CMK (cell line): ENCODE results near the gene RBMX.
"Not testable (repeated sequence)": the region's sequence is repeated elsewhere in the genome, so short reads cannot be mapped to it uniquely, and the experiment has no call there.

ENCODE experiments used
- DNase-seq: peaks from one replicate; pipeline ENCODE4 v3.0.0-alpha.2; 2010; ENCODE audit warnings: low read depth

RBMX gene

GRCh38 chrX:136880452-136881013, at the start of gene RBMX:
RBMX (minus strand) TSS chrX:136880725; CDS start chrX:136879427, 1,298 bp downstream.
- DNase-seq = peak; percentile 83

GRCh38 chrX:136921438-136921837, 40.9 kb upstream of the RBMX start:
- not testable (repeated sequence) for DNase-seq

- no peak for DNase-seq
Measured at GRCh38 chrX:136920001-136920400, 39.5 kb upstream of the RBMX start.

GRCh38 chrX:136916827-136917226, 36.3 kb upstream of the RBMX start:
- no peak for DNase-seq

DNA sequence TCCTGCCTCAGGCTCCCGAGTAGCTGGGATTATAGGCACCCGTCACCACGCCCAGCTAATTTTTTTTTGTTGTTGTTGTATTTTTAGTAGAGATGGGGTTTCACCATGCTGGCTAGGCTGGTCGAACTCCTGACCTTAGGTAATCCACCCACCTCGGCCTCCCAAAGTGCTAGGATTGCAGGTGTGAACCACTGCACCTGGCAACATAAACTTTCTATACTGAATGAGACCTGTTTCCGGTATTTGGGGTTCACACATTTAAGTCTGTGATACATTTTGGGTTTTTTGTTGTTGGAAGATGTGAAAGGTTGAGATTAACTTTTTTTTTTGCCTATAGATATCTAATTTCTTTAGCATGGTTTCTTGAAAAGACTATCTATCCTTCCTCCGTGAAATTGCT, 31.1 kb upstream of the RBMX start:
- not testable (repeated sequence) for DNase-seq

DNA sequence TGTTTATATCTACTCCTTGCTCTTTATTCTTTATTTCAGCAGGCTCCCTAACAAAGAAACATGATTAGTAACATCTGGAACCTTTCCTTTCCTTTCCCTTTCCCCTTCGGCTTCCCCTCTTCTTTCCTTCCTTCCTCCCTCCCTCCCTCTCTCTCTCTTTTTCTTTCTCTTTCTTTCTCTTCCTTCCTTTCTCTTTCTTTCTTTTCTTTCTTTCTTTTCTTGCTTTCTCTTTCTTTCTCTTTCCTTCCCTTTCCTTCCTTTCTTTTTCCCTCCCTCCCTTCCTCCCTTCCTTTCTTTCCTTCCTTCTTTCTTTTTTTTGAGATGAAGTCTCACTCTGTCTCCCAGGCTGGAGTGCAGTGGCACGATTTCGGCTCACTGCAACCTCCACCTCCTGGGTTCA, 30.7 kb upstream of the RBMX start:
- no peak for DNase-seq

- DNase-seq = no peak
Measured at GRCh38 chrX:136910565-136911035, 30.1 kb upstream of the RBMX start.

- DNase-seq = peak; percentile 75
Measured at GRCh38 chrX:136909706-136910564, 29.4 kb upstream of the RBMX start.

DNA sequence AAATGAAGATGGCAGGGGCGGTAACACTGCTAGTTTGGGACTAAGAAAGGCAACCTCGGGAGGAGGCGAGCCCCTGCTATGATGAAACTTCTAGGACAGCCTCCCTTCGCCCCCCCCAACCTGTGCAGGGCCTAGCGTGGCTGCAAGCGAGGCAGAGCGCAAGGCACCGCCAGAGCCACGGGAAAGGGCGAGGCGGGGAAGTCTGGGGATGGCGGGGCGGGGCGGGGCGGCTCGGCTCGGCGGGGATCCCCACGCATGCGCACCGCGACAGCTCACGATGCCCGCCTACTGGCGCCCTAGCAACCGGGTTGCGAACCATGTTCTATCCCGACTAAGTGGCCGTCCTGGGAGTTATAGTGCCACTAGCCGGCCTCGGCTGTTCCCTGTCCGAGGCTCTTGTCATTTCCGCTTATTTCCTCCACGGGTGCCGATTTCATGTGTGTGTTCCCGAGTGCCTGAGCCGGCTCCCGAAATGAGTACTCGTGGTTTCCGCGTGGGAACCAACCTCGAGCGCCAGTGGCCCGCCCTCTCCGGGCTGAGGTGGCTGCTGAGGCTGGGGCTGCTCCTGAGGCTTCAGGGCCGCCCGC, 28.7 kb upstream of the RBMX start:
- DNase-seq = peak; percentile 43

GRCh38 chrX:136907621-136908020, 27.1 kb upstream of the RBMX start:
- no peak for DNase-seq

DNA sequence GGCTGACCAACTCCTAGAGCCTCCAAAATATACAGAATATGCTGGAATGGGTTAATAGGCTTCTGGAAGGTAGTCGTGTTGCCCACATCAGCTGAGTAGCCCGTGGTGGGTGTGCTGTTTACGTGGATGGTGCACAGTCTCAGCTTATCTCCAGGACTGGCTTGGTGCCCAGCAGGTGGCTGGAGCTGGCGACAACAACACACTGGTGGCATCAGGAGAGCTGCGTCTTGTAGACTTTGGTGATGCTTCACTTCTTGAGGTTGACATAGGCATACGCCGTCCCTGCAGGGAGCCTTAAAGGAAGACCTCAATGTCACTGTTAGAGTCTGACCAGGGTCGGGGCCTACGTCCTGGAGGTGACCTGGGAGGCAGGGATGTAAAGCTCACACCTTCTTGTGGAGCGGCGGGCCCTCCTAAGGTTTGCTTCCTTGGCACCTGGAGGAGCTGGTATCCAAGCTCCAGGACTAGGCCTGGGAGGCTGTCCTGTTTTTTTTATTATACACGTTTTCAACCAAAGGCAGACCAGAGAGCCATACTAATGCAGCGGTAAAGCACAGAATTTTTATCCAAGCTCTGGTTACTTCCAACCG, 26.5 kb upstream of the RBMX start:
- DNase-seq = no peak

- DNase-seq = not testable (repeated sequence)
Measured at GRCh38 chrX:136904067-136904466, 23.5 kb upstream of the RBMX start.

DNA sequence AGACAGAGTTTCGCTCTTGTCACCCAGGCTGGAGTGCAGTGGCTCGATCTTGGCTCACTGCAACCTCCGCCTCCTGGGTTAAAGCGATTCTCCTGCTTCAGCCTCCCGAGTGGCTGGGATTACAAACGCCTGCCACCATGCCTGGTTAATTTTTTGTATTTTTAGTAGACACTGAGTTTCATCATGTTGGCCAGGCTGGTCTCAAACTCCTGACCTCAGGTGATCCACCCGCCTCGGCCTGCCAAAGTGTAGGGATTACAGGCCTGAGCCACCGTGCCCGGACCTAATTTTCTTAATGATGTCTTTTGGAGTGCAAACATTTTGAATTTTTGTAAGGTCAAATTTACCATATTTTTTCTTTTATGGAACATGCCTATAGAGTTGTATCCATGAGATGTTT, 19.5 kb upstream of the RBMX start:
- not testable (repeated sequence) for DNase-seq

DNA sequence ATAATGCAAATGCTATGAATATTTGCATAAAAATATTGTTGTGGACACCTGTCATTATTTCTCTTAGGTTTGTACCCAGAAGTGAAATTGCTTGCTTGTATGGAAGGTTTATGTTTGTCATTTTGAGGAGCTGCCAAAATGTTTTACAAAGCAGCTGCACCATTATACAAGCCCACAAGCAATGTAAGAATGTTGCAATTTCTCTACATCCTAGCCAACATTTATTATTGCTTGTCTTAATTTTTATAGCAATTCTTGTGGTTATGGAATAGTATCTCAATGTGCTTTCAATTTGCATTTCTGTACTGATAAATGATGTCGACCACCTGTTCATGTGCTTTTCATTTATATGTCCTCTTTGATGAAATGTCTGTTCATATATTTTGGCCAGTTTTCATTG, 18.7 kb upstream of the RBMX start:
- no peak for DNase-seq

GRCh38 chrX:136898752-136899151, 18.2 kb upstream of the RBMX start:
- not testable (repeated sequence) for DNase-seq

GRCh38 chrX:136896121-136896914, 15.8 kb upstream of the RBMX start:
- no peak for DNase-seq

GRCh38 chrX:136892412-136892811, 11.9 kb upstream of the RBMX start:
- no peak for DNase-seq

DNA sequence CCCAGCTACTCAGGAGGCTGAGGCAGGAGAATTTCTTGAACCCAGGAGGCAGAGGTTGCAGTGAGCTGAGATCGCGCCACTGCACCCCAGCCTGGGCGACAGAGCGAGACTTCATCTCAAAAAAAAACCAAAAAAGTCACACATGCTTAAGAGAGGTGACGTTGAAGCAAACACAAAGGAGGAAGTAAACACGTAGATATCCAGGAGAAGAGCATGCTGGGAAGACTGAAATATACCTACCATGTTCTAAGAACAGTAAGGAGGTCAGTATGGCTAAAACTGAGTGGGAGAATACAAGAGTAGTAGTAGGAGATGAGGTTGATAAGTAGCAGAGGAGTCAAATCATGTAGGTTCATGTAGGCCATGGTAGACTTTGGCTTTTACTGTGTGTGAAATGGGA, 10.1 kb upstream of the RBMX start:
- not testable (repeated sequence) for DNase-seq

DNA sequence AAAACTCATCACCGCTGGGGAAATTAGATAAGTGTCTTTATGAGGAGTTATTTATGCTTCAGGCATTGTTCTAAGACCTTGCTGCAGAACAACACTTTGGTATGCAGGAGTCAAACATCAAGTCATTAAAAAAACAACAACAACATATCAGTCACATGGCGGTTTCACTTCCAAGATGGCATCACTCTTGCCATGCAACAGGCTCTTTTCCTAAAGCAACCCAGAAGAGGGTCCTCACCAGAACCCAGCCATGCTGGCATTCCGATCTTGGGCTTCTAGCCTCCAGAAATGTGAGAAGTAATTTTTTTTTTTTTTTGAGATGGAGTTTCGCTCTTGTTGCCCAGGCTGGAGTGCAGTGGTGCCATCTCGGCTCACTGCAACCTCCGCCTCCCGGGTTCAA, 8.7 kb upstream of the RBMX start:
- no peak for DNase-seq

- no peak for DNase-seq
Measured at GRCh38 chrX:136880003-136880451, 498 bp downstream of the RBMX start.

DNA sequence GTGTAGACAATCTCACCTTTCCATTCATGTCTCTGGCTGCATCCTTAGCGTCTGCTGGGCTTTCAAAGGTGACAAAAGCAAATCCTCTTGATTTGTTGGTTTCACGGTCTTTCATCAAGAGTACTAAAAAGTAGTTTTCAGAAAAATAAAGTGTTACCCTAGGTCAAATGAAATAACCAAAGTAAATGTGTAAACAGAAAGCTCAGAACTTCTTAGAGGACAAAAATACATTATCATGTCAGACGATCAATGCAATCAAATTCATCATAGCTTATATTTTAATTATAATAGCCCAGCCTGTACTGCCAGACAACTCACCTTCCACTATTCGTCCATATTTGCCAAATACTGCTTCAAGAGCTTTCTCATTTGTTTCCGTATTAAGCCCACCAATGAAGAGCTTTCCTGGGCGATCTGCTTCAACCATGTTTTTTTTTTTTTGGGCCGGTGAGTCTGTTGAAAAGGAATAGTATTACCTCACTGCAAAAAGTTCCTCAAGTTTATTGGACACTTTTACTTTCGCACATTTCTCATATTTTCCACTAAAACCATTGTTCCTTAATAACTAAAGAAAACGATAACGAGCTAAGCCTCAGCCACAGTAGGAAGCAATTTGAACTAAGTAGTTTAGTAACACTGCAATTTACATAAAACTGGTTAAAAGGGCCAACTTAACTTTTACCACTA, 1.4 kb downstream of the RBMX start:
- DNase-seq = no peak
